Esophagus squamous epithelium (tissue), 5 donors: Measurements from ENCODE around the gene SLC7A6OS. TPM values are rescaled to one million over a fixed set of nuclear protein-coding genes. Genes with fewer than 3 reads are reported as not detected.

ENCODE experiments used
- DNase-seq: peaks from one replicate; lab custom pipeline; 2025; lab: John Stamatoyannopoulos, UW
- H3K27ac ChIP-seq, 4 donors: fragments of 200-600 bp; sonication (generic); one replicate each; pipeline ENCODE4 v1.5.1; 2016 to 2019; ENCODE audit warnings: mild to moderate bottlenecking in 1 of 4
- H3K27me3 ChIP-seq, 4 donors: fragments of 200-600 bp; sonication (generic); 1 replicate in 3 of 4; 2 replicates in 1 of 4; pipeline versions ENCODE4 v1.5.1 to v1.6.0; 2017 to 2021; ENCODE audit warnings: antibody characterized with exemption in 1 of 4
- H3K36me3 ChIP-seq, 3 donors: fragments of 200-600 bp; sonication (generic); one replicate each; pipeline ENCODE4 v1.5.1; 2016 to 2019
- H3K4me1 ChIP-seq, 3 donors: fragments of 200-600 bp; sonication (generic); one replicate each; pipeline ENCODE4 v1.5.1; 2017 to 2019
- H3K4me3 ChIP-seq, 4 donors: fragments of 200-600 bp; sonication (generic); 1 replicate in 3 of 4; 2 replicates in 1 of 4; pipeline ENCODE4 v1.5.1; 2016 to 2019; ENCODE audit warnings: mild to moderate bottlenecking in 2 of 4, moderate library complexity in 1 of 4
- H3K9me3 ChIP-seq, 3 donors: fragments of 200-600 bp; sonication (generic); one replicate each; pipeline ENCODE4 v1.5.1; 2016 to 2019
- POLR2A ChIP-seq, 4 donors: fragments of 450-650 bp; IDR thresholded peaks; one replicate each; pipeline ENCODE4 v1.6.1; 2017; ENCODE audit warnings: antibody characterized with exemption in 4 of 4, mild to moderate bottlenecking in 4 of 4, moderate library complexity in 3 of 4
- WGBS, 2 donors: methylation state at CpG; one replicate each; pipeline ENCODE4 v1.1.5; 2018; 5-methylcytosine and 5-hydroxymethylcytosine counted together
- intact Hi-C: fragments of 100-400 bp; cut with DNase I; formaldehyde crosslinking; loops from one replicate; pipeline ENCODE4 v1.15.0; 2022
- total RNA-seq, 4 donors: library from RNA; depleted of rRNA; stranded (reverse); fragments of >200 nt; gene quantifications; one replicate each; pipeline ENCODE4 v1.1.0, GENCODE V29; 2016
- TF ChIP-seq, protein P1 (sequence below), 6 experiments: fragments of 450-650 bp in 4 of 6; fragments of 200-600 bp in 2 of 6; sonication (generic) in 2 of 6; IDR thresholded peaks; one replicate each; pipeline ENCODE4 v1.5.1; 2016 to 2019; ENCODE audit warnings: antibody characterized with exemption in 6 of 6, mild to moderate bottlenecking in 4 of 6, moderate library complexity in 4 of 6
- donor health status: DM: yes; HTN: yes; CAD: no.

Gene SLC7A6OS
- total RNA-seq, 4 donors from 2014 or later: 4.5 to 16.2 (median 6.7) TPM

- 76 to 90% methylated on average over 3 to 4 of the region's 6 CpGs for WGBS, 2 donors
- no peak for DNase-seq
- no peaks in the 10 kb centered on the region for H3K4me1 ChIP-seq
- H3K27ac ChIP-seq: no peak overlapping the region
- no peak overlapping the region for H3K4me3 ChIP-seq
- no peaks in the 10 kb centered on the region for H3K9me3 ChIP-seq
- intact Hi-C loops: loop anchor here (10.0 kb wide), 1 partner anchor 65 kb away; no protein-coding TSS in a partner anchor
- H3K36me3 ChIP-seq: peaks cover 3 to 91% (median 17%) of the 10 kb centered on the region in 3 donors
- H3K27me3 ChIP-seq: no peaks in the 10 kb centered on the region
- TF ChIP-seq POLR2A (IDR thresholded peaks at IDR 0.05): no peak
- TF ChIP-seq, protein P1, sequence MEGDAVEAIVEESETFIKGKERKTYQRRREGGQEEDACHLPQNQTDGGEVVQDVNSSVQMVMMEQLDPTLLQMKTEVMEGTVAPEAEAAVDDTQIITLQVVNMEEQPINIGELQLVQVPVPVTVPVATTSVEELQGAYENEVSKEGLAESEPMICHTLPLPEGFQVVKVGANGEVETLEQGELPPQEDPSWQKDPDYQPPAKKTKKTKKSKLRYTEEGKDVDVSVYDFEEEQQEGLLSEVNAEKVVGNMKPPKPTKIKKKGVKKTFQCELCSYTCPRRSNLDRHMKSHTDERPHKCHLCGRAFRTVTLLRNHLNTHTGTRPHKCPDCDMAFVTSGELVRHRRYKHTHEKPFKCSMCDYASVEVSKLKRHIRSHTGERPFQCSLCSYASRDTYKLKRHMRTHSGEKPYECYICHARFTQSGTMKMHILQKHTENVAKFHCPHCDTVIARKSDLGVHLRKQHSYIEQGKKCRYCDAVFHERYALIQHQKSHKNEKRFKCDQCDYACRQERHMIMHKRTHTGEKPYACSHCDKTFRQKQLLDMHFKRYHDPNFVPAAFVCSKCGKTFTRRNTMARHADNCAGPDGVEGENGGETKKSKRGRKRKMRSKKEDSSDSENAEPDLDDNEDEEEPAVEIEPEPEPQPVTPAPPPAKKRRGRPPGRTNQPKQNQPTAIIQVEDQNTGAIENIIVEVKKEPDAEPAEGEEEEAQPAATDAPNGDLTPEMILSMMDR (IDR thresholded peaks at IDR 0.05): no peak
Observed at GRCh38 chr16:68319185-68319908, 8.6 kb upstream of the SLC7A6OS start.

- no peaks in the 10 kb centered on the region for H3K9me3 ChIP-seq
- no peak overlapping the region for H3K27ac ChIP-seq
- H3K4me3 ChIP-seq: no peak overlapping the region
- DNase-seq: no peak
- 66 to 75% methylated on average over 4 of the region's 4 CpGs for WGBS, 2 donors
- intact Hi-C loops: loop anchor here (10.0 kb wide), 1 partner anchor 58 kb away; no protein-coding TSS in a partner anchor
- no peaks in the 10 kb centered on the region for H3K27me3 ChIP-seq
- peaks cover 16 to 47% (median 28%) of the 10 kb centered on the region in 3 donors for H3K4me1 ChIP-seq
- peaks cover 0 to 49% (median 10%) of the 10 kb centered on the region in 3 donors for H3K36me3 ChIP-seq
- no peak for TF ChIP-seq POLR2A (IDR thresholded peaks at IDR 0.05)
- TF ChIP-seq, protein P1 (IDR thresholded peaks at IDR 0.05): no peak
Observed at GRCh38 chr16:68313116-68313515, 2.4 kb upstream of the SLC7A6OS start.

GRCh38 chr16:68310437-68310773 is 341 bp downstream of the SLC7A6OS start:
- no peak for DNase-seq
- TF ChIP-seq, protein P1 (IDR thresholded peaks at IDR 0.05): no peak
- no peak for TF ChIP-seq POLR2A (IDR thresholded peaks at IDR 0.05)
- Histone ChIP-seq H3K36me3 (peaks cover 0 to 49% (median 11%) of the 10 kb centered on the region in 3 donors), H3K9me3 (no peaks in the 10 kb centered on the region), H3K4me1 (peaks cover 16 to 50% (median 28%) of the 10 kb centered on the region in 3 donors), H3K4me3 (peak overlapping the region; percentile 67 to 98 (median 78)), H3K27ac (peak overlapping the region; percentile 81 to 89 (median 87)), H3K27me3 (no peaks in the 10 kb centered on the region)
- 0% methylated on average over 1 of the region's 29 CpGs; no CpG with 5 or more reads in 1 of the 2 donors for WGBS, 2 donors
- intact Hi-C loops: loop anchor here (10.0 kb wide), 1 partner anchor 56 kb away; no protein-coding TSS in a partner anchor

DNA sequence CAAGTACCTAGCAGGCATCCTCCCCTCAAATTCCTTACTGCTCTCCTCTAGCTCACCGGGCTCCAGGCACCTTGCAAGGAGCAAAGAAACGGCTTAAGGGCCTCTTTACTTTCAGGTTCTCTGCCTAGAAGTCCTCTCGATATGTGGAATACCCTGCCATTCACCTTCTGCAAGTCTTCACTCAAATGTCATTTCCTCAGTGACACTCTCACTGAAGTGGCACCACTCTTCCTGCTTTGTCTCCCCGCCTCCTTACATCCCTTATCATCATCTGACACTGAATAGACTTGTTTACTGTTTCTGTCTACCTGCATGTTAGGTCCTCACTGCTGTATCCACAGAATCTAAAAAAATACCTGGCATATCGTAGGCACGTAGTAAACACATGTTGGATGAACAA is 947 bp downstream of the SLC7A6OS start:
- Histone ChIP-seq H3K4me1 (peaks cover 16 to 50% (median 28%) of the 10 kb centered on the region in 3 donors), H3K4me3 (peak overlapping the region; percentile 67 to 98 (median 78)), H3K36me3 (peaks cover 0 to 49% (median 15%) of the 10 kb centered on the region in 3 donors), H3K27ac (peak overlapping the region; percentile 81 to 89 (median 87)), H3K27me3 (no peaks in the 10 kb centered on the region), H3K9me3 (no peaks in the 10 kb centered on the region)
- DNase-seq: no peak
- TF ChIP-seq, protein P1 (IDR thresholded peaks at IDR 0.05): no peak
- no peak for TF ChIP-seq POLR2A (IDR thresholded peaks at IDR 0.05)
- intact Hi-C loops: loop anchor here (10.0 kb wide), 1 partner anchor 55 kb away; no protein-coding TSS in a partner anchor
- WGBS, 2 donors: 35 to 37% methylated on average over 6 of the region's 6 CpGs

- H3K9me3 ChIP-seq: no peaks in the 10 kb centered on the region
- TF ChIP-seq POLR2A (IDR thresholded peaks at IDR 0.05): no peak
- TF ChIP-seq, protein P1 (IDR thresholded peaks at IDR 0.05): no peak
- peaks cover 14 to 32% (median 18%) of the 10 kb centered on the region in 3 donors for H3K4me1 ChIP-seq
- intact Hi-C loops: no loop called here
- no peak overlapping the region for H3K27ac ChIP-seq
- DNase-seq: no peak
- no peaks in the 10 kb centered on the region for H3K27me3 ChIP-seq
- H3K4me3 ChIP-seq: no peak overlapping the region
- whole genome bisulfite sequencing, 2 donors: 93 to 94% methylated on average over 3 of the region's 3 CpGs
- peaks cover 0 to 78% (median 32%) of the 10 kb centered on the region in 3 donors for H3K36me3 ChIP-seq
Observed at GRCh38 chr16:68306633-68307032, 4.1 kb downstream of the SLC7A6OS start.
